Measurements from ENCODE around the gene SDHB. TPM values are rescaled to one million over a fixed set of nuclear protein-coding genes. Genes with fewer than 3 reads are reported as not detected.
A peak's percentile ranks its signal among the peaks of the same experiment; 100 is the strongest.

SDHB gene
- 127 TPM for polyA plus RNA-seq (2012; ENCODE audit: insufficient read depth, insufficient read length, low read depth)

GRCh38 chr1:17053685-17054410 is at the start of gene SDHB:
SDHB (minus strand) TSS chr1:17054032; CDS start chr1:17054019, 13 bp downstream.
- peak; percentile 95 for DNase-seq
- Histone ChIP-seq H3K36me3 (no peaks in the 10 kb centered on the region; the same call in 1 of the 2 replicates), H3K27me3 (no peaks in the 10 kb centered on the region), H3K4me3 (ENCODE audit: low read depth, low read length) (peak within 1 kb of the TSS; percentile 86), H3K9me3 (no peaks in the 10 kb centered on the region), H3K4me1 (no peaks in the 10 kb centered on the region)
- no peak for TF ChIP-seq CTCF (IDR thresholded peaks at IDR 0.05; ENCODE audit: low read depth, low read length)

GRCh38 chr1:17102232-17102631 is 48.4 kb upstream of the SDHB start:
- Histone ChIP-seq H3K9me3 (no peaks in the 10 kb centered on the region), H3K36me3 (no peaks in the 10 kb centered on the region), H3K4me1 (no peaks in the 10 kb centered on the region), H3K4me3 (ENCODE audit: low read depth, low read length) (no peak overlapping the region), H3K27me3 (no peaks in the 10 kb centered on the region)
- no peak for DNase-seq
- no peak for TF ChIP-seq CTCF (IDR thresholded peaks at IDR 0.05; ENCODE audit: low read depth, low read length)

- Histone ChIP-seq H3K36me3 (no peaks in the 10 kb centered on the region), H3K9me3 (no peaks in the 10 kb centered on the region), H3K4me3 (ENCODE audit: low read depth, low read length) (no peak overlapping the region), H3K27me3 (no peaks in the 10 kb centered on the region), H3K4me1 (no peaks in the 10 kb centered on the region)
- TF ChIP-seq CTCF (IDR thresholded peaks at IDR 0.05; ENCODE audit: low read depth, low read length), result no peak
- no peak for DNase-seq
These were observed 47.4 kb upstream of the SDHB start for GRCh38 chr1:17101261-17101660.

GRCh38 chr1:17099616-17100340 is 45.9 kb upstream of the SDHB start:
- no peak for TF ChIP-seq CTCF (IDR thresholded peaks at IDR 0.05; ENCODE audit: low read depth, low read length)
- no peak for DNase-seq
- Histone ChIP-seq H3K4me1 (no peaks in the 10 kb centered on the region), H3K36me3 (no peaks in the 10 kb centered on the region), H3K9me3 (no peaks in the 10 kb centered on the region), H3K27me3 (no peaks in the 10 kb centered on the region), H3K4me3 (ENCODE audit: low read depth, low read length) (no peak overlapping the region)

- Histone ChIP-seq H3K4me1 (no peaks in the 10 kb centered on the region), H3K9me3 (no peaks in the 10 kb centered on the region), H3K27me3 (no peaks in the 10 kb centered on the region), H3K36me3 (no peaks in the 10 kb centered on the region), H3K4me3 (ENCODE audit: low read depth, low read length) (no peak overlapping the region)
- no peak for DNase-seq
- no peak for TF ChIP-seq CTCF (IDR thresholded peaks at IDR 0.05; ENCODE audit: low read depth, low read length)
These were observed 44.9 kb upstream of the SDHB start for GRCh38 chr1:17098446-17099317.

Measured in BE2C (cell line).